ENCODE measurements around the gene STARD3.

GRCh38 chr17:39702901-39703893, 66.3 kb downstream of the STARD3 start:
- TF ChIP-seq, protein P1, sequence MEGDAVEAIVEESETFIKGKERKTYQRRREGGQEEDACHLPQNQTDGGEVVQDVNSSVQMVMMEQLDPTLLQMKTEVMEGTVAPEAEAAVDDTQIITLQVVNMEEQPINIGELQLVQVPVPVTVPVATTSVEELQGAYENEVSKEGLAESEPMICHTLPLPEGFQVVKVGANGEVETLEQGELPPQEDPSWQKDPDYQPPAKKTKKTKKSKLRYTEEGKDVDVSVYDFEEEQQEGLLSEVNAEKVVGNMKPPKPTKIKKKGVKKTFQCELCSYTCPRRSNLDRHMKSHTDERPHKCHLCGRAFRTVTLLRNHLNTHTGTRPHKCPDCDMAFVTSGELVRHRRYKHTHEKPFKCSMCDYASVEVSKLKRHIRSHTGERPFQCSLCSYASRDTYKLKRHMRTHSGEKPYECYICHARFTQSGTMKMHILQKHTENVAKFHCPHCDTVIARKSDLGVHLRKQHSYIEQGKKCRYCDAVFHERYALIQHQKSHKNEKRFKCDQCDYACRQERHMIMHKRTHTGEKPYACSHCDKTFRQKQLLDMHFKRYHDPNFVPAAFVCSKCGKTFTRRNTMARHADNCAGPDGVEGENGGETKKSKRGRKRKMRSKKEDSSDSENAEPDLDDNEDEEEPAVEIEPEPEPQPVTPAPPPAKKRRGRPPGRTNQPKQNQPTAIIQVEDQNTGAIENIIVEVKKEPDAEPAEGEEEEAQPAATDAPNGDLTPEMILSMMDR (conservative IDR thresholded peaks at IDR 0.05; ENCODE audit: low read length), result no peak
- no peak for TF ChIP-seq EZH2phosphoT487 (IDR thresholded peaks at IDR 0.05; ENCODE audit: borderline replicate concordance)
